PC-9 (cell line): Measurements from ENCODE around the gene CBFA2T3.

ENCODE experiments used
- CTCF ChIP-seq: fragments of 200-600 bp; sonication (generic); conservative IDR thresholded peaks from 2 replicates; pipeline ENCODE4 v1.6.1; 2017; ENCODE audit warnings: mixed run types, antibody characterized with exemption, mild to moderate bottlenecking, moderate library complexity
- EZH2 ChIP-seq: fragments of 200-600 bp; sonication (generic); IDR thresholded peaks from 2 replicates; pipeline ENCODE4 v1.8.0; 2017; ENCODE audit warnings: antibody characterized with exemption, low read depth

GRCh38 chr16:88893127-88893968, 83.7 kb downstream of the CBFA2T3 start:
- TF ChIP-seq CTCF, result no peak
- no peak for TF ChIP-seq EZH2
